ENCODE results near the gene ZNF605.
"Not testable (repeated sequence)": the region's sequence is repeated elsewhere in the genome, so short reads cannot be mapped to it uniquely, and the experiment has no call there.

Gene ZNF605

DNA sequence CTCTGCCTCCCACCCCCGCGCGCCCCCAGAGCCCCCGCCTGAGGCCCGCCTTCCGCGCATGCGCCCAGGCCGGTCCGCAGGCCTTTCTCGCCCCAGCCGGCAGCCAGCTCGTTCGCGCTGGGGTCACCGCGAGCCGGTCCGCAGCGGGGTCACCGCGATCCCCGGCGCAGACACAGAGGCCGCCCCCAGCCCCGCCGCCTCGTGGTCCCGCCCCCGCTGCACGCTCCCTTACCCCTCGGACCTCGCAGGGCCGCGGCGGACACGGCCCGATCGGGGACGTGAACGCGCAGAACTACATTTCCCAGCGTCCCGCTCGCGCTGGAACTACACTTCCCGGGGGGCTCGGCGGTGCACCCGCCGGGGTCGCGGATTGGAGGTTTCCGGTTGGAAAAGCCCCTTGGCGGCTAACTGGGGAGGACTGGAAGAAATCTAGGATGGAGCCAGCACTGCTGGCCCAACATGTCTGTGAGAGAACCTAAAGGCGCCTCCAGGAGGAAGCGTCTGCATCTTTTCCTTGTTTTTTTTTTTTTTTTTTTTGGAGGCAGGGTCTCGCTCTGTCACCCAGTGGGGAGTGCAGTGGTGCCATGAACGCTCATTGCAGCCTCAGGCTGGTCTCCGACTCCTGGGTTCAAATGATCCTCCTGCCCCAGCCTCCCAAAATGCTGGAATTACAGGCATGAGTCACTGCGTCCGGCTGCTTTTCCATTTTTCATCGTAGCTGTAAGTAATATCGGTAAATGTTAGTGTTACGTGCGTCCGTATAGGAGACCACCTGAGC lies at the start of gene ZNF605:
Gene ZNF605, minus strand, starts transcription at position 296 of the 778 bp plus-strand sequence. CDS start 10,671 bp downstream, outside the sequence.
- DNase-seq (ENCODE audit: low read depth in 2 of 2) = peak; percentile 68 to 77

DNA sequence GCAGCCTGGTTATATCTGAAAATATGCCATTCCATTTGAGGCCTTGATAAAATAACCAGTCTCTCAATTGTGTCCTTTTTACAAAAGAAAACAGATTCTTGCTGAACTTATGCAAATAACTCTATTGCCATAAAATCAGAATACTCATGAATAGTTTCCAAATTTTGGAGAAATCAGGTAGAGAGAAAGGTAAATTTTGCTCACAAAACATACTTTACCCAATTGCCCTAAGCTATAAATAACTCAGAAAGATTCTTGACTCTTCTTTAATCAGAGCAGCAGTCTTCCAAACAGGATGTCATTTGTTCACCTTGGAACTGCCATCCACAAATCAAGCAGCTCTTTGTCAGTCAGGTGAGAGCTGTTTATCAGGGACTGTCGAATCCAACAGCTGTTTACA lies 42.6 kb upstream of the ZNF605 start:
- no peak for DNase-seq (ENCODE audit: low read depth in 2 of 2)

DNA sequence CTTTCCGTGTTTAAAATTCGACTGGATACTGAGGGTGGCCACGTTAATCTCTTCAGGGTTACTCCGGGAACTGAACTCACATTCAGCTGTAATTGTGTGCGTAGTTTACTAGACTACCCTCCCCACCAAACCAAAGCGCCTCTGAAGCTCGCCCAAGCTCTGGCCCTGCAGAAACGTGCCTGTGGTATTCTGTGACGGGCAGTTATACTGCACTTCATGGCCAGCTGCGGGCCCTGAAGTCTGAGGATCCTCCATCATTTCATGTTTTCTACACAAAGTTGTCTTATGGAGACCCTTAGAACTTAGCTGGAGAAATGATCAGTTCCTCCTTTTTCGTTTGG lies 30.7 kb upstream of the ZNF605 start:
- DNase-seq (ENCODE audit: low read depth in 2 of 2) = no peak

DNA sequence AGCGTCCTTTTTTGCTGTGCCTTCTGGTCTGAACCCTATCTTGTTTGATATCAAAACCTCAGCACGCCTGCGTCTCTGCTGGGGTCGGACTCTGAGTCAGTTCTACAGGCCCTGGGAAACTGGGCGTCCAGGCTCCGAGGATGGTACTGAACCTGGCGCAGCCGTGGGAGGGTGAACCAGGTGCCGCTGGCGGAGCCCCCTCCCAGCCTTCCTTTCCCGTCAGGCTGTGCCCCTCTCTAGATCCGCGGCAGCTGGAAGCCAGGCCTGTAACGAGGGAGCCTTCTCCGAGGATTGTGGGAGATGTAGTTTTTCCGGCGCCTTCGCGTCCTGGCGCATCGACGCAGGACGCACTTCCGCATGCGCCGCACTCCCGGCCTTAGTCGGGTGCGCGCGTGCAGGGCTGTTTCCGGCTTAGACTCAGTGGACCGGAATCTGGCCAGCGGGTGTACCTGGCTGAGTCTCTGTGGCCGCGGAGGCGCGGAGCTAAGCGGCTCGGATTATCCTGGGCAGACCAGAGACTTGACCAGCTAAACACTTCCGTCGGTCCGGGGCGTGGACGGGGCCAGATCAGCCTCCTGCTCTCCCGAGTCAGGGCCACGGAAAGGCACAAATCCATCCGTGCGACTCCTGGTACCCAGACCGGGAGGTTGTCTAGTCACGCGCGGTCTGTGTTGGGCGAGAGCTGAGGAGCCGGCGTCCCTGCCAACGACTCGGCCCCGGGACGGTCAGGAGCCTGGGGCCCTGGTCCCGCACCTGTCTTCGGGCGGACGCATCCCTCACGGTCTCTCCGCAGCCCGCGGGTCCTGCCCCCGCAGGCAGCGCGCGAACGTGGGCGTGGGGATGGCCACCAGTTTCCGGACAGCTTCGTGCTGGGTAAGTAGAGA lies 30.1 kb upstream of the ZNF605 start, which contains the start of gene ZNF26:
Gene ZNF26, plus strand, starts transcription at position 367 of the 884 bp plus-strand sequence. Its CDS starts 474 bp downstream, at position 841.
- DNase-seq (ENCODE audit: low read depth in 2 of 2) = peak; percentile 75 to 78

DNA sequence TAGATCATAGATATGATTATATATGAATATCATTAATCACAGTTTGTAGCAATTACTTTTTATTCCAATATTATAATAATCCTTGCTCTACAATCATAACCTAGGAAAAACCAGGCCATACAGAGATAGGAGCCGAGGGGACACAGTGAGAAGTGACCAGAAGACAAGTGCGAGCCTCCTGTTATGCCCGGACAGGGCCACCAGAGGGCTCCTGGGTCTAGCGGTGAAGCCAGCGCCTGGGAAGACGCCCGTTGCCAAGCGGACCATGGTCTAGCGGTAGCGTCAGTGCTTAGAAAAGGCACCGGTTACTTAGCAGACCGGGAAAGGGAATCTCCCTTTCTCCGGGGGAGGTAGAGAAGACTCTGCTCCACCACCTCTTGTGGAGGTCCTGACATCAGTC lies 20.8 kb upstream of the ZNF605 start:
- DNase-seq (ENCODE audit: low read depth in 2 of 2) = peak in 1 of 2 donors; percentile 13

DNA sequence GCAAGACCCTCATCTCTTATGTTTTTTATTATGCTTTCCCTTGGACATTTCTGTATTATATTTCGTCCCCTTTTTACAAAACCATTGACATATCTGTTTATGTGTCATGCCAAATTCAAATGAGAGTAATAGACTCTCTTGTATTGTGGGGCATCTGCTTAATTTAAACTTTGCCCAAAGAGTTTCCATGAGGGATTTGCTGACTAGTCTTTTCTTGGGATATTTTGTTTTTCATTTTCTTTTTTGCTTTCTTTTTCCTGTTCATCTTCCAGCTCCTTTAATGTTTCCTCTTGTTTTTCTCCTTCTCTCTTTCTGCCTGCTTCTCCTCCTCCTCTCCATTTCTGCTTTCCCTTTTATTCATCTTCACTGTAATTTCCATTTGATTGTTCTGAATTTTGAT lies 16.3 kb upstream of the ZNF605 start:
- DNase-seq (ENCODE audit: low read depth in 2 of 2) = no peak

DNA sequence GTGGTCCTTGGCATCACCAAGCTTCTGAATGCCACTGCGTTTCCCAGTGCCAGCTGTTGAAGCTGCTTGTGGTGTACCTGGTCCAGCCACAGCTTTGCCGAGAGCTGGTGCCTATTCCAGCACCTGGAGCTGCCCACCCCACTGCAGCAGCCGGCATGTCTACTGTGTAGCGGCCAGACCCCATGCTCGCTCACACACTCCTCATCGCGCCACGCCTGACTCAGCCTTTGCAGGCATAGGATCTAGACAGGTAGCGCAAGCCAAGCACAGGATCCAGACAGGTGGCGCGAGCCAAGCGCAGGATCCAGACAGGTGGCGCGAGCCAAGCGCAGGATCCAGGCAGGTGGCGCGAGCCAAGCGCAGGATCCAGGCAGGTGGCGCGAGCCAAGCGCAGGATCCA lies 11.6 kb upstream of the ZNF605 start:
- DNase-seq (ENCODE audit: low read depth in 2 of 2) = no peak

DNA sequence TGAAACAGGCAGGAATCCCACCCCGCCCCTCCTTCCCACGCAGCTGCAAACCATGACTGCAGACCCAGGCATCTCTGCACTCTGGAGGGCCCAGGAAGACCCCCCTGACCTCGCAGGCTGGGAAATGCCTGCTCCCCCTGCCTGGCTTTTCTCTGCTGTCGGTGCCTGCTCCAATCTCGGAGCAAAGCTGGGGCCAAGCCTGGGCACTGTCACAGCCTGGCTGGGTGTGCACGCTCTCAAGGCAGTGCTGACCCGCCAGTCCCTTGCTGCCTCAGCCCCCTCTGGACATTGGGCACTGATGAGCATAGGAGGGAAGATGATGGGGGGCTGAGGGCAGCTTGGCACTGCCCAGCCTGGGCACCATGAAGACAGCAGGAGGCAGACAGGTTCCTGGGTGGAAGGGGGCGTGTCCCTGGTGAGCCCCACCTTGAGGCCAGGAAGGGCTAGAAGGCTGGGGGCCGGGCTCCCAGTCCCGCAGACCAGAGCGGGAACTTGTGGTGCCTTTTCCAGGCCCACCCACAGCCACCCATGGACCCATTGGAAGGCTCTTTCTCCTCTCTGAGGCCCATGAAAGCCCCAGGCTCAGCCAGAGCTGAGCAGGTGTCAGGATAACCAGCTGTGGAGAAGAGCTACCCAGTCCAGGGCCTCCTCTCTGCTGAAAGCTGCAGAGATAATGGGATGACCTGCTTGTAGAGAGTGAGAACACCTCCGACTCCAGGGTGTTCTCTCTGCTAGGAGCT lies 10.7 kb upstream of the ZNF605 start:
- DNase-seq (ENCODE audit: low read depth in 2 of 2) = no peak

DNA sequence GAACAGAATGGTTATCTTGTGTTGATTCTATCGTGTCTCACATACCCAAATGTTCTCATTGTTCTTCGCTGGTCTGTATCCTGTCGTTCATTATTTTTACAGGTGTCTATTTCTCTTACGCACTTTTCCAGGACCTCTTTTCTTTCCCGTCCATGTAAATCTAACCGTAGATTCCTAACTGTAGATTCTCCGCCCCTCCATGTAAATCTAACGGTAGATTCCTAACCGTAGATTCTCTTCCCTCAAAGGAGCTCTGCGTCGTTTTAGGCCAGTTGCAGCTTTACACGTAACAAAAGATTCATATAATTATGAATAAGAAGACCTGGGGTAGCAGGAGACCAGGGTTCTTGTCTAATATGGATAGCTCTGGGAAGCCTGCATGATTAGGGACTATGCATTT lies 9.7 kb upstream of the ZNF605 start:
- no peak for DNase-seq (ENCODE audit: low read depth in 2 of 2)

DNA sequence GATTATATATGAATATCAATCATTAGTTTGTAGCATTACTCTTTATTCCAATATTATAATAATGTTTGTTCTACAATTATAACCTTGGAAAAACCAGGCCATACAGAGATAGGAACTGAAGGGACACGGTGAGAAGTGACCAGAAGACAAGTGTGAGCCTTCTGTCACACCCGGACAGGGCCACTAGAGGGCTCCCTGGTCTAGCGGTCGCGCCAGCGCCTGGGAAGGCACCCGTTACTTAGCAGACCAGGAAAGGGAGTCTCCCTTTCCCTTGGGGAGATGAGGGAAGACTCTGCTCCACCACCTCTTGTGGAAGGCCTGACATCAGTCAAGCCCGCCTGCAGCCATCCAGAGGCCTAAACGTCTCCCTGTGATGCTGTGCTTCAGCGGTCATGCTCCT lies 7.8 kb upstream of the ZNF605 start:
- not testable (repeated sequence) for DNase-seq (ENCODE audit: low read depth in 2 of 2)

DNA sequence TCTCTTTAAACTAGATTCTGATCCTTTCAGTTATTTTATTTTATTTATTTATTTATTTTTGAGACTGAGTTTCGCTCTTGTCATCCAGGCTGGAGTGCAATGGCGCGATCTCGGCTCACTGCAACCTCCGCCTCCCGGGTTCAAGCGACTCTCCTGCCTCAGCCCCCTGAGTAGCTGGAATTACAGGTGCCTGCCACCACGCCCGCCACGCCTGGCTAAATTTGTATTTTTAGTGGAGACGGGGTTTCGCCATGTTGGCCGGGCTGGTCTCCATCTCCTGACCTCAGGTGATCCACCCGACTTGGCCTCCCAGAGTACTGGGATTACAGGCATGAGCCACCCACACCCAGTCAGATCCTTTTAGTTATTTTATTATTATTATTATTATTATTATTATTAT lies 5.7 kb upstream of the ZNF605 start:
- not testable (repeated sequence) for DNase-seq (ENCODE audit: low read depth in 2 of 2)

DNA sequence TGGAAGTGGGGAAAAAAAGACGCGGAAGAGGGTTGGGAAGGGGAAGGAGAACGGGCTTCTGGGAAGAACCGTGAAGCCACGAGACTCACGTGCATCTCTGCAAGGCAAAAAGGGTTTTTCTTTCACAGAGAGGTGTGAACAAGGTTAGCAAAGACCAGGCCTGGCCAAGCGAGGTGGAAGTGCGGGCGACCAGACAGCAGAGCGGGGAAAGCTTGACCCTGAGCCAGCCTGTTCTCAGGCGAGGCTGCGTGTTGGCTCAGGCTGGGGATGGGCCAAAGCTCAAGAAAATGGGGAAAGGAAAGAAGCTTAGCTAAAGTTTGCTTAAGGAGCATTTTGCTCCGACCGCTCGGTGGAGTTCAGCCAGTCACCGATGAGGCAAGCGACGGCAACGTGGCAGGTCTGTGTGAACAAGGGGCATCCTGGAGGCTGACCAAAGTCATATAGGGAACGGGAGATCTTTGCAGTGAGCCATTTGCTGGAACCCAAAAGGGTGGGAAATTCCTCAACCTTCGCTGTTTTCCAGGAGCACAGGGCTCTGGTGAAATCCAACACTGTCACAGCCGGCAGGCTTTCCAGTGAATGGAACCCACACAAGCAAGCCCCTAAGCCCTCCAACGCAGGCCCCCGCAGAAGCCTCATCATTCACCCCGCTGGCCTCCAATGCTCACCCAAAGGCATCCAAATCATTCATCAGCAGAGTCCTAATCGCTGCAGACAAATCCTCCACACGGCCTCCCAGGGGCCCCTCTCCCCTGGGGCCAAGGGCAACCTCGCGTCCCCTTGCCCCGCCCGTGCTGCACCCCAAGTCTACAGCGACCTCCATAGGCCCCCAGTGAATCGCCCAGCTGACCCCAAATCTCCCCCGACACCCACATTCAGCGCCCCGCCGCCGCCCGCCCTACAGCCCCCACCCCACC lies 754 bp downstream of the ZNF605 start:
- DNase-seq (ENCODE audit: low read depth in 2 of 2) = peak in 1 of 2 donors; percentile 3

DNA sequence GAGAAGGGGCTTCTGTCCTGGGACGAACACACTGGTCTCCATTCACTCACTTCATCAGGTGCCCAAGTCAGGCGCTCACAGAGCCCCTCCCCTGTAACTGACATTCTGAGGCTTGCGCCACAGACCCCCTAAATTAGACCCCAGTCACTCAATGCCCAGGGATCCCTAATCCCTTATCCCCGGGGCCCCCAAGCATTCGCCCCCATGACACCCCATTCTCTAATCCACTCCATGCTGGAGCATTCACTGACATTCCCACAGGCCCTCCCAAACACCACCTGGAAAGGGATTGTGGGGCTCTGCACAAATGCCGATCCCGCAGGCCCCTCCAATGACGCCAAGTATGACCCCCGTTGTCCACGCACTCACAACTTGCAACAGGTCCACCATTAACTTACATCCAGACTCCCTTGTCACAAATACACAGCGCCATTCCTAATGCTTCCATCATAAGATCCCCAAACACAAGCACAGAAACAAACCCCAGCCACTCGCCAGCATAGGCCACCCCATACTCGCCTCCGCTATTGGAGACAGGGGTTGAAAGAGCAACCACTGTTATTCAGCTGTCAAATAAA lies 1.5 kb downstream of the ZNF605 start:
- DNase-seq (ENCODE audit: low read depth in 2 of 2) = no peak

DNA sequence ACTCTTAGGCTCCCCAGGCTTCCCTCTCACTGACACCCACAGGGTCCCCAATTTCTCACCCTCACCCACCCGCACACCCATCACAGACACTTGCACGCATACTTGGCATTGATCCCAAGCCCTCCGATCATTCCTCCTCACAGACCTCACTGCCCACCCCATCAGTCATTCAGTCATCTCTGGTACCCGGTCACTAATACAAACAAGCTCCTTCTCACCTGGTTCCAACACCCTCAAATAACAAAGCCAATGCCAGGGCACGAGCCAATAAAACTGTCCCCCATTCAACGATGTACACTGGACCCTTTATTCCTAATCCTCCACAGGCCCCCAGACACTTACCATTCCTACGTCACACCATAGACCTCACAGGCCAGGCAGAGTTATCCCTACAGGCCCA lies 2.3 kb downstream of the ZNF605 start:
- no peak for DNase-seq (ENCODE audit: low read depth in 2 of 2)

DNA sequence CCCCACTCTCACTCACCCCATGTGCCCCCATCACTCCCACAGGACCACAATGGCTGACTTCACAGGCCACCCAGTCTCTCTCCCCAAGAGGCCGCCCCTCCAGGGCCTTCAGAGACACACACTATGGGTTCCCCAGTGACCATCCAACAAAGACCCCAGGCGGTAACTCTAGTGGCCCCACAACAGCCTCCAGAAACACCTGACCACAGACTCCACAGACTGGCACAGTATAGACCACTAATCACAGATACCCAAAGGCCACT lies 3.0 kb downstream of the ZNF605 start:
- no peak for DNase-seq (ENCODE audit: low read depth in 2 of 2)

DNA sequence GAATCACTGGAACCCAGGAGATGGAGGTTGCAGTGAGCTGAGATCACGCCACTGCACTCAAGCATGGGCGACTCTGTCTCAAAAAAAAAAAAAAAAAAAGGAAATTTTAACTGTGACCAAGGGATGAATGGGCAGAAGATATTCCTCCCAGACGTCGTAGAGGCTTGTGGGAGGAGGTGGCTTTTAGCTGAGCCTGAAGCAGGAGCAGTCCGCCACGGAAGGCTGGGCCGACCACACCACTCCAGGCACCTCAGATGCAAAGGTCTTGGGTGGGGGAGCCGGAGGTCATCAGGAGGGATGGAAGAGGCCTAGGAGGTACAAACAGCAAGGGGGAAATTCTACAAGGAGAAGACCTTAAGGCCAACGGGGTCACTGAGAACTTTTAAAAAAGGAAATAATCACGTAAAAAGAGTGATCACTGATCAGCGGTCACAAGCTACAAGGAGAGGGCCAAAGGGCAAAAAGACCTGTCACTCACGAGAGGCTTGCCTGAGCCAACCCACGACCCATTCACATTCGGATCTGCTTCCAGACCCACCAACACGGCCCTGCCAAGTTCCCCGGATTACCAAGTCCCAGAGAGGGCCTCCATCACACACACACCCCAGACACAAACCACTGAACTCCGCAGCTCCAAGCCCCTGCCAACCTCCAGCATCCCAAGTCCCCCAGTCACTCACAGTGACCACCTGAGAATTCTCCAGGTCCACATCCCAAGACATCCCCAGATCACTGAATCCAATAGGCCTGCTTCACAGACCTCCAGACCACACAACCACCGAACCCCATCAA lies 3.5 kb downstream of the ZNF605 start:
- DNase-seq (ENCODE audit: low read depth in 2 of 2) = no peak

DNA sequence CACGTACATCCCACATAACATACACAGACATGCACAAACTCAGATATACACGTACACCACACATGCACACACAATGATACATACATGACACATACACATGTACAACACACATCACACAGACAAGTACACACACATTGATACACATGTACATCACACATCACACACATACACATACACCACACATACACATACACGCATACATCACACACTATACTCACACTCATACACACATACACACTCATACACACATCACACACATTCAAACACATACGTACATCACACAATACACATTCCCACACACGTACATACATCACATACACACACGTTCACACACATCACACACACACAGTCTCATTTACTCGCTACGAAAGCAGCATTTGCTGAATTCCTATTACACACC lies 4.5 kb downstream of the ZNF605 start:
- no peak for DNase-seq (ENCODE audit: low read depth in 2 of 2)

DNA sequence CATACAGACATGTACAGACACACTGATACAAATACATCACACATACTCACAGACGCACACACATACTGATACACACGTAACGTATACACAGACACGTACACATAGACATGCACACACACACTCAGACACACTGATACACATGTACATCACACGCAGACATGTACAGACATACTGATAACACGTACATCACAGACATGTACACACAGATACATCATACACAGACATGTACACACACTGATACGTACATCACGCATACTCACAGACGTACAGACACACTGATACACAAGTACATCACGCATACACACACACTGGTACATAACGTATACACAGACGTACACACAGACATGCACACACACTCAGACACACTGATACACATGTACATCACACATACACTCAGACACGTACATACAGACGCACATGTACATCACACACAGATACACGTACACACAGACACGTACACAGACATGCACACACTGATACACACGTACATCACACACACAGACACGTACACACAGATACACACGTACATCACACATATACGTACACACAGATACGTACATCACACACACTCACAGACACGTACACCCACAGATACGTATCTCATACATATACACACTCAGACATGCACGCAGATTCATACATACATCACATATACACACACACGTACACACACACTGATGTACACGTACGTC lies 5.1 kb downstream of the ZNF605 start:
- DNase-seq (ENCODE audit: low read depth in 2 of 2) = no peak

Data from activated CD8-positive, alpha-beta memory T cell treated with anti-CD3 and anti-CD28 coated beads for 4 hours (primary cell).